SK-N-SH (cell line): ENCODE results near the gene ICE1.

Experiments
- ELF1 ChIP-seq: IDR thresholded peaks from 2 replicates; pipeline ENCODE4 v1.4.0; 2012
- EZH2phosphoT487 ChIP-seq: fragments of 200-600 bp; sonication (generic); IDR thresholded peaks from 2 replicates; pipeline ENCODE4 v1.6.1; 2017; ENCODE audit warnings: low read depth, mixed run types, mild to moderate bottlenecking, antibody characterized with exemption, moderate library complexity, borderline replicate concordance
- RAD21 ChIP-seq: IDR thresholded peaks from 2 replicates; pipeline ENCODE4 v1.6.1; 2012; ENCODE audit warnings: mild to moderate bottlenecking, low read length
- RCOR1 ChIP-seq: fragments of 150-350 bp; IDR thresholded peaks from 2 replicates; pipeline ENCODE4 v1.6.1; 2017; ENCODE audit warnings: antibody characterized with exemption, low read length
- RFX5 ChIP-seq: IDR thresholded peaks from 2 replicates; pipeline ENCODE4 v1.6.1; 2012; ENCODE audit warnings: mild to moderate bottlenecking, improper control_type of control experiment, low read length
- TF ChIP-seq, protein P1 (sequence below): IDR thresholded peaks from 2 replicates; pipeline ENCODE4 v1.4.0; 2012; ENCODE audit warnings: low read depth
- TF ChIP-seq, protein P2 (sequence below): IDR thresholded peaks from 2 replicates; pipeline ENCODE4 v1.4.0; 2012; ENCODE audit warnings: low read depth, borderline replicate concordance
- TF ChIP-seq, protein P3 (sequence below): IDR thresholded peaks from 2 replicates; pipeline ENCODE4 v1.6.1; 2012; ENCODE audit warnings: mild to moderate bottlenecking, low read depth, low read length, moderate library complexity
- TF ChIP-seq, protein P4 (sequence below): fragments of 200-600 bp; sonication (generic); IDR thresholded peaks from 2 replicates; pipeline ENCODE4 v1.6.1; 2017; ENCODE audit warnings: antibody characterized with exemption, mild to moderate bottlenecking, moderate library complexity
- TF ChIP-seq, protein P5 (sequence below): fragments of 150-350 bp; IDR thresholded peaks from 2 replicates; pipeline ENCODE4 v1.6.1; 2017; ENCODE audit warnings: antibody characterized with exemption, low read length, low read depth, borderline replicate concordance

DNA sequence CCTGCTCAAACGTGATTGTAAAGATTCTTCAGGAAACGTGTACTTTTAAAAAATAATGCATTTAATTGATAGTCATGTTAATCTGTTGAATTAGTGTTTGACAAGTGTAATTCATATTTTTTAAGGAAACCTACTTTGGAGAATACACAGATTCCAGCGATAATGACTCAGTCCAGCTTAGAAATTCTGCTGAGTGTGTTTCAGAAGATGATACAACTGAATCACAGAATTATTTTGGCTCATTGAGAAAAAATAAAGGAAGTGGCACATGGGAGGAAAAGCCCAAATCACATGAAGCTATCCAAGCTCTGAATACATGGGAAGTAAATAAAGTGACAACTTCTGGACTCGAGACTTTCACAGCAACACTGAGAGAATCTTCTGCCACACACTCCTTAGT lies 37.8 kb downstream of the ICE1 start:
- TF ChIP-seq RCOR1 (no peak), ELF1 (no peak), RAD21 (no peak), RFX5 (no peak), EZH2phosphoT487 (no peak)
- TF ChIP-seq, protein P1, sequence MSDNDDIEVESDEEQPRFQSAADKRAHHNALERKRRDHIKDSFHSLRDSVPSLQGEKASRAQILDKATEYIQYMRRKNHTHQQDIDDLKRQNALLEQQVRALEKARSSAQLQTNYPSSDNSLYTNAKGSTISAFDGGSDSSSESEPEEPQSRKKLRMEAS, result no peak
- TF ChIP-seq, protein P2, sequence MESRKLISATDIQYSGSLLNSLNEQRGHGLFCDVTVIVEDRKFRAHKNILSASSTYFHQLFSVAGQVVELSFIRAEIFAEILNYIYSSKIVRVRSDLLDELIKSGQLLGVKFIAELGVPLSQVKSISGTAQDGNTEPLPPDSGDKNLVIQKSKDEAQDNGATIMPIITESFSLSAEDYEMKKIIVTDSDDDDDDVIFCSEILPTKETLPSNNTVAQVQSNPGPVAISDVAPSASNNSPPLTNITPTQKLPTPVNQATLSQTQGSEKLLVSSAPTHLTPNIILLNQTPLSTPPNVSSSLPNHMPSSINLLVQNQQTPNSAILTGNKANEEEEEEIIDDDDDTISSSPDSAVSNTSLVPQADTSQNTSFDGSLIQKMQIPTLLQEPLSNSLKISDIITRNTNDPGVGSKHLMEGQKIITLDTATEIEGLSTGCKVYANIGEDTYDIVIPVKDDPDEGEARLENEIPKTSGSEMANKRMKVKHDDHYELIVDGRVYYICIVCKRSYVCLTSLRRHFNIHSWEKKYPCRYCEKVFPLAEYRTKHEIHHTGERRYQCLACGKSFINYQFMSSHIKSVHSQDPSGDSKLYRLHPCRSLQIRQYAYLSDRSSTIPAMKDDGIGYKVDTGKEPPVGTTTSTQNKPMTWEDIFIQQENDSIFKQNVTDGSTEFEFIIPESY, result no peak
- TF ChIP-seq, protein P3, sequence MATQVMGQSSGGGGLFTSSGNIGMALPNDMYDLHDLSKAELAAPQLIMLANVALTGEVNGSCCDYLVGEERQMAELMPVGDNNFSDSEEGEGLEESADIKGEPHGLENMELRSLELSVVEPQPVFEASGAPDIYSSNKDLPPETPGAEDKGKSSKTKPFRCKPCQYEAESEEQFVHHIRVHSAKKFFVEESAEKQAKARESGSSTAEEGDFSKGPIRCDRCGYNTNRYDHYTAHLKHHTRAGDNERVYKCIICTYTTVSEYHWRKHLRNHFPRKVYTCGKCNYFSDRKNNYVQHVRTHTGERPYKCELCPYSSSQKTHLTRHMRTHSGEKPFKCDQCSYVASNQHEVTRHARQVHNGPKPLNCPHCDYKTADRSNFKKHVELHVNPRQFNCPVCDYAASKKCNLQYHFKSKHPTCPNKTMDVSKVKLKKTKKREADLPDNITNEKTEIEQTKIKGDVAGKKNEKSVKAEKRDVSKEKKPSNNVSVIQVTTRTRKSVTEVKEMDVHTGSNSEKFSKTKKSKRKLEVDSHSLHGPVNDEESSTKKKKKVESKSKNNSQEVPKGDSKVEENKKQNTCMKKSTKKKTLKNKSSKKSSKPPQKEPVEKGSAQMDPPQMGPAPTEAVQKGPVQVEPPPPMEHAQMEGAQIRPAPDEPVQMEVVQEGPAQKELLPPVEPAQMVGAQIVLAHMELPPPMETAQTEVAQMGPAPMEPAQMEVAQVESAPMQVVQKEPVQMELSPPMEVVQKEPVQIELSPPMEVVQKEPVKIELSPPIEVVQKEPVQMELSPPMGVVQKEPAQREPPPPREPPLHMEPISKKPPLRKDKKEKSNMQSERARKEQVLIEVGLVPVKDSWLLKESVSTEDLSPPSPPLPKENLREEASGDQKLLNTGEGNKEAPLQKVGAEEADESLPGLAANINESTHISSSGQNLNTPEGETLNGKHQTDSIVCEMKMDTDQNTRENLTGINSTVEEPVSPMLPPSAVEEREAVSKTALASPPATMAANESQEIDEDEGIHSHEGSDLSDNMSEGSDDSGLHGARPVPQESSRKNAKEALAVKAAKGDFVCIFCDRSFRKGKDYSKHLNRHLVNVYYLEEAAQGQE, result no peak
- TF ChIP-seq, protein P4, sequence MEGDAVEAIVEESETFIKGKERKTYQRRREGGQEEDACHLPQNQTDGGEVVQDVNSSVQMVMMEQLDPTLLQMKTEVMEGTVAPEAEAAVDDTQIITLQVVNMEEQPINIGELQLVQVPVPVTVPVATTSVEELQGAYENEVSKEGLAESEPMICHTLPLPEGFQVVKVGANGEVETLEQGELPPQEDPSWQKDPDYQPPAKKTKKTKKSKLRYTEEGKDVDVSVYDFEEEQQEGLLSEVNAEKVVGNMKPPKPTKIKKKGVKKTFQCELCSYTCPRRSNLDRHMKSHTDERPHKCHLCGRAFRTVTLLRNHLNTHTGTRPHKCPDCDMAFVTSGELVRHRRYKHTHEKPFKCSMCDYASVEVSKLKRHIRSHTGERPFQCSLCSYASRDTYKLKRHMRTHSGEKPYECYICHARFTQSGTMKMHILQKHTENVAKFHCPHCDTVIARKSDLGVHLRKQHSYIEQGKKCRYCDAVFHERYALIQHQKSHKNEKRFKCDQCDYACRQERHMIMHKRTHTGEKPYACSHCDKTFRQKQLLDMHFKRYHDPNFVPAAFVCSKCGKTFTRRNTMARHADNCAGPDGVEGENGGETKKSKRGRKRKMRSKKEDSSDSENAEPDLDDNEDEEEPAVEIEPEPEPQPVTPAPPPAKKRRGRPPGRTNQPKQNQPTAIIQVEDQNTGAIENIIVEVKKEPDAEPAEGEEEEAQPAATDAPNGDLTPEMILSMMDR, result no peak
- TF ChIP-seq, protein P5, sequence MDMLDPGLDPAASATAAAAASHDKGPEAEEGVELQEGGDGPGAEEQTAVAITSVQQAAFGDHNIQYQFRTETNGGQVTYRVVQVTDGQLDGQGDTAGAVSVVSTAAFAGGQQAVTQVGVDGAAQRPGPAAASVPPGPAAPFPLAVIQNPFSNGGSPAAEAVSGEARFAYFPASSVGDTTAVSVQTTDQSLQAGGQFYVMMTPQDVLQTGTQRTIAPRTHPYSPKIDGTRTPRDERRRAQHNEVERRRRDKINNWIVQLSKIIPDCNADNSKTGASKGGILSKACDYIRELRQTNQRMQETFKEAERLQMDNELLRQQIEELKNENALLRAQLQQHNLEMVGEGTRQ, result no peak
